Measurements from ENCODE around the gene KCNN3. TPM values are rescaled to one million over a fixed set of nuclear protein-coding genes. Genes with fewer than 3 reads are reported as not detected.

Gene KCNN3
- total and polyA plus RNA-seq, 2 of the 8 experiments (the other 6 are each of a cell fraction or from before 2014, with no cell fraction given): 2.8 to 3.7 TPM

- no peaks in the 10 kb centered on the region for H3K27me3 ChIP-seq (replicated peaks in 1 of 4; ENCODE audit: control insufficient read depth in 3 of 4, extremely low read depth in 1 of 4, insufficient read depth in 3 of 4, low read length in 3 of 4)
- H2BK12ac ChIP-seq (ENCODE audit: low read depth, low read length): no peak overlapping the region
- H3K23ac ChIP-seq (ENCODE audit: insufficient read length): no peak overlapping the region
- H2AK5ac ChIP-seq (ENCODE audit: low read depth, low read length): no peak overlapping the region
- peaks cover 9 to 14% of the 10 kb centered on the region in 2 experiments; a peak in 3 of 4 replicates for H3K9me3 ChIP-seq (ENCODE audit: insufficient read depth in 2 of 2, low read depth in 1 of 2, low read length in 1 of 2)
- no peak overlapping the region for H4K8ac ChIP-seq (ENCODE audit: extremely low read depth, insufficient read depth, low read length)
- no peak overlapping the region for H3K4me2 ChIP-seq (ENCODE audit: insufficient read depth in 1 of 2, low read depth in 2 of 2, low read length in 2 of 2)
- no peak overlapping the region for H4K5ac ChIP-seq (ENCODE audit: insufficient read length, low read depth, low read length)
- H2BK5ac ChIP-seq (ENCODE audit: low read depth, low read length): no peak overlapping the region
- H3K4me3 ChIP-seq (ENCODE audit: extremely low read depth in 1 of 4, insufficient read depth in 2 of 4, low read depth in 3 of 4, low read length in 4 of 4): no peak overlapping the region
- no peak overlapping the region for H2AFZ ChIP-seq (ENCODE audit: low read length)
- no peaks in the 10 kb centered on the region for H4K20me1 ChIP-seq (replicated peaks in 1 of 2; ENCODE audit: control insufficient read depth in 1 of 2, insufficient read depth in 2 of 2, low read length in 2 of 2)
- H2BK15ac ChIP-seq (ENCODE audit: low read length): no peak overlapping the region
- no peaks in the 10 kb centered on the region for H3K4me1 ChIP-seq (replicated peaks in 1 of 4; ENCODE audit: control insufficient read depth in 3 of 4, insufficient read depth in 4 of 4, low read length in 3 of 4)
- TF ChIP-seq E2F6 (IDR thresholded peaks at IDR 0.05) (no peak), TCF12 (IDR thresholded peaks at IDR 0.05; ENCODE audit: low read depth, low read length) (no peak), JUND (IDR thresholded peaks at IDR 0.05; ENCODE audit: low read length) (no peak)
- no peak overlapping the region for H4K91ac ChIP-seq (replicated peaks; ENCODE audit: insufficient read length, low read length)
- no peak overlapping the region for H3K18ac ChIP-seq (ENCODE audit: extremely low read depth, low read length)
- no peak overlapping the region for H3K4ac ChIP-seq (replicated peaks; ENCODE audit: insufficient read length, low read depth, low read length)
- FAIRE-seq (no peak), DNase-seq (ENCODE audit: low read depth in 1 of 2, low spot score in 2 of 2) (no peak)
- POLR2A ChIA-PET (ENCODE audit: partially characterized antibody): interaction anchor here (1.6 kb wide), 1 partner anchor 139 kb away, joined by 3 read pairs; no protein-coding TSS in a partner anchor
- no peaks in the 10 kb centered on the region for H3K23me2 ChIP-seq (ENCODE audit: low read depth, low read length)
- H3K79me1 ChIP-seq (ENCODE audit: low read depth, low read length): no peaks in the 10 kb centered on the region
- CTCF ChIA-PET (ENCODE audit: partially characterized antibody): interaction anchor here (0.5 to 1.6 kb wide), 9 partner anchors 11 to 175 kb away, joined by 3 to 5 read pairs (median 3); partner anchors contain the start of genes EFNA3 and PMVK
- no peak overlapping the region for H2BK20ac ChIP-seq (ENCODE audit: low read length)
- H3K9ac ChIP-seq (replicated peaks in 1 of 4; ENCODE audit: extremely low read depth in 1 of 4, low read depth in 3 of 4, low read length in 3 of 4): no peak overlapping the region; a peak in 1 of 7 replicates
- H3K56ac ChIP-seq (replicated peaks; ENCODE audit: insufficient read length, low read depth, low read length): no peak overlapping the region
- no peak overlapping the region for H2BK120ac ChIP-seq (replicated peaks; ENCODE audit: low read depth, low read length)
- no peaks in the 10 kb centered on the region for H3K36me3 ChIP-seq (ENCODE audit: control insufficient read depth in 2 of 4, insufficient read depth in 4 of 4, low read length in 3 of 4)
- H3K79me2 ChIP-seq (ENCODE audit: control insufficient read depth in 1 of 2, insufficient read depth in 2 of 2, low read length in 2 of 2): no peaks in the 10 kb centered on the region
- 89% methylated on average over 5 of the region's 5 CpGs; no CpG with 5 or more reads in 1 of the 2 experiments for WGBS, 2 experiments (ENCODE audit: extremely low coverage in 1 of 2, insufficient coverage in 1 of 2, insufficient read length in 1 of 2, insufficient replicate concordance in 2 of 2, low coverage in 1 of 2, low lambda C conversion rate in 2 of 2, missing lambda C conversion rate in 1 of 2)
- H3K14ac ChIP-seq (ENCODE audit: insufficient read length): no peak overlapping the region
- no peak overlapping the region for H3K27ac ChIP-seq (ENCODE audit: low read depth, low read length)
Observed at GRCh38 chr1:154908937-154909336, 38.9 kb upstream of the KCNN3 start.
